ENCODE results near the gene SLC28A3. TPM values are rescaled to one million over a fixed set of nuclear protein-coding genes. Genes with fewer than 3 reads are reported as not detected.

Gene SLC28A3
- total RNA-seq, 1 donor from 2014 or later, result not detected

- H3K4me3 Mint-ChIP-seq, result no peak overlapping the region
- no peak for ATAC-seq (ENCODE audit: low read depth)
- CTCF ChIA-PET, result no interaction called here
Observed at GRCh38 chr9:84384617-84385016, 44.1 kb upstream of the SLC28A3 start.

DNA sequence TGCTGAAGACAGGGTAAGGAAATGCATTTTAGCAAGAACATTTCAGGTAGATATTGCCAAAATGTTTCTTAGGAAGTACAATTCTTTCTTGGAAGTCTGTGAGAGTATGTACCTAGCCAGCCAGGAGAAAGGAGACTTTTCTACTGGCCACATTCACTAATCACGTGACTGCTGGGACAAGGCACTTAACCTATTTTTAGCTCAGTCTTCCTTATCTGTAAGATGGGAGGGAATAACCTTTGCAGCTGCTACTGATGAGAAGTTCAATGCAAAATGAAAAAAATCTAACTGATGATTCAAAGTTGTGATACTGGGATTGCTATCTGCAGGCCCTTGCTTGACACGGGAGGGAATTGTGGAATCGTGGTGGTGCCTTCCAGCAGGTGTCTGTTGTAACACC lies 42.6 kb upstream of the SLC28A3 start:
- no peaks in the 10 kb centered on the region for H3K36me3 Mint-ChIP-seq (ENCODE audit: low read depth)
- intact Hi-C loops (cut with micrococcal nuclease), result no loop called here
- ChIA-PET CTCF (no interaction called here), POLR2A (no interaction called here)
- TF ChIP-seq CTCF (IDR thresholded peaks at IDR 0.05), result no peak
- no peak overlapping the region for H3K4me3 Mint-ChIP-seq
- H3K9me3 Mint-ChIP-seq, result no peaks in the 10 kb centered on the region
- H3K27me3 Mint-ChIP-seq, result peaks cover 9% of the 10 kb centered on the region
- no peak overlapping the region for H3K27ac Mint-ChIP-seq
- no peak for DNase-seq
- H3K4me1 Mint-ChIP-seq, result no peaks in the 10 kb centered on the region
- ATAC-seq (ENCODE audit: low read depth), result no peak

More at GRCh38 chr9:84384617-84385016, 44.1 kb upstream of the SLC28A3 start:
- H3K27me3 Mint-ChIP-seq, result peaks cover 5% of the 10 kb centered on the region
- POLR2A ChIA-PET, result no interaction called here
- H3K4me1 Mint-ChIP-seq, result no peaks in the 10 kb centered on the region
- no peak for TF ChIP-seq CTCF (IDR thresholded peaks at IDR 0.05)
- no peak overlapping the region for H3K27ac Mint-ChIP-seq
- no peaks in the 10 kb centered on the region for H3K36me3 Mint-ChIP-seq (ENCODE audit: low read depth)
- H3K9me3 Mint-ChIP-seq, result no peaks in the 10 kb centered on the region
- intact Hi-C loops (cut with micrococcal nuclease), result no loop called here
- no peak for DNase-seq

- ChIA-PET CTCF (no interaction called here), POLR2A (no interaction called here)
- Mint-ChIP-seq H3K27me3 (peaks cover 9% of the 10 kb centered on the region), H3K9me3 (no peaks in the 10 kb centered on the region), H3K27ac (no peak overlapping the region), H3K4me1 (no peaks in the 10 kb centered on the region), H3K4me3 (no peak overlapping the region), H3K36me3 (ENCODE audit: low read depth) (no peaks in the 10 kb centered on the region)
- no peak for TF ChIP-seq CTCF (IDR thresholded peaks at IDR 0.05)
- ATAC-seq (ENCODE audit: low read depth), result no peak
- intact Hi-C loops (cut with micrococcal nuclease), result no loop called here
- DNase-seq, result no peak
Observed at GRCh38 chr9:84382720-84383119, 42.2 kb upstream of the SLC28A3 start.

GRCh38 chr9:84381508-84381907 lies 41.0 kb upstream of the SLC28A3 start:
- TF ChIP-seq CTCF (IDR thresholded peaks at IDR 0.05), result no peak
- ChIA-PET CTCF (no interaction called here), POLR2A (no interaction called here)
- Mint-ChIP-seq H3K27me3 (peaks cover 9% of the 10 kb centered on the region), H3K4me3 (no peak overlapping the region), H3K4me1 (no peaks in the 10 kb centered on the region), H3K36me3 (ENCODE audit: low read depth) (no peaks in the 10 kb centered on the region), H3K27ac (no peak overlapping the region), H3K9me3 (no peaks in the 10 kb centered on the region)
- intact Hi-C loops (cut with micrococcal nuclease), result no loop called here
- DNase-seq (no peak), ATAC-seq (ENCODE audit: low read depth) (no peak)

GRCh38 chr9:84379740-84380139 lies 39.2 kb upstream of the SLC28A3 start:
- H3K4me3 Mint-ChIP-seq, result no peak overlapping the region
- no peaks in the 10 kb centered on the region for H3K36me3 Mint-ChIP-seq (ENCODE audit: low read depth)
- POLR2A ChIA-PET, result no interaction called here
- H3K9me3 Mint-ChIP-seq, result no peaks in the 10 kb centered on the region
- no peak overlapping the region for H3K27ac Mint-ChIP-seq
- no peaks in the 10 kb centered on the region for H3K4me1 Mint-ChIP-seq
- ATAC-seq (ENCODE audit: low read depth), result no peak
- peaks cover 9% of the 10 kb centered on the region for H3K27me3 Mint-ChIP-seq
- TF ChIP-seq CTCF (IDR thresholded peaks at IDR 0.05), result no peak
- intact Hi-C loops (cut with micrococcal nuclease), result no loop called here
- no peak for DNase-seq
- CTCF ChIA-PET, result no interaction called here

Measured in activated B cell treated with CpG ODN at 0.5 μM for 24 hours (primary cell).